CD4-positive, alpha-beta T cell treated with Interleukin-4 for 4 hours (primary cell): ENCODE measurements around the gene ABHD12.
"Not testable (repeated sequence)": the region's sequence is repeated elsewhere in the genome, so short reads cannot be mapped to it uniquely, and the experiment has no call there.

Experiments used
- DNase-seq: peaks from one replicate; pipeline ENCODE4 v3.0.0-alpha.2; 2020

ABHD12 gene

DNA sequence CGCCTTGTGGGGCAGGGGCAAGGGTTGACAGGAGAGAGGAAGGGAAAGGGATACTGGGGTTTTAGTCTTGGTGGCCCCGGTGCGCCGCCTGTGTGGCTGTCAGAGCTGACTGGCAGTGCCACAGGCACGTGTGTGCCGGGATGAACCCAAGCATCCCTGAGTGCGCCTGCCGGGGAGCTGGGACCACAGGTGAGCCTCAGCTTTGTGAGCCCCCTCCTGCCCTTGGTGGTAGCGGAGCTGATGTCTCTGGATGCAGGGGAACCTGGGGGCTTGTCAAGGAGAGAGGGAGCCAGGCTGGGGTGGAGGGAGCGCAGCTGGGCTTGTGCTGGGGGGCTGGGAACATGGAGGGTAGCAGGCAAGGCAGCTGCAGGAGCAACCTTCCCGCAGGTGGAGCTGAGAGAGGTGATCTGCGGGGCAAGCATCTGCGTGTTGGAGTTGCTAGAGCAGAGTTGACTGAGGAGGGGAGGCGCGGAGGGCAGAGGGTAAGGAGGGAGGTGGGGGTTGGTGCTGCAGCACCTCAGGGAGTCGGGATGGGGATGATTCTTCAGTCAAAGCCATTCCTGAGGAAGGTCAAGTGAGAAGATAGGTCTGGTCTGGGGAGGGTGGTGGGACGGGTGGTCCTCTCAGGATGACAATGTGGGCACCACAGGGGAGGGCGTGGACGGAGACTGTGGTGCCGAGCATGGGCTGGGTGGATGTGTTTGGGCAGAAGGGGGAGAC, 114.7 kb downstream of the ABHD12 start:
- no peak for DNase-seq

- DNase-seq = no peak
Observed at GRCh38 chr20:25274891-25275812, 115.5 kb downstream of the ABHD12 start.

DNA sequence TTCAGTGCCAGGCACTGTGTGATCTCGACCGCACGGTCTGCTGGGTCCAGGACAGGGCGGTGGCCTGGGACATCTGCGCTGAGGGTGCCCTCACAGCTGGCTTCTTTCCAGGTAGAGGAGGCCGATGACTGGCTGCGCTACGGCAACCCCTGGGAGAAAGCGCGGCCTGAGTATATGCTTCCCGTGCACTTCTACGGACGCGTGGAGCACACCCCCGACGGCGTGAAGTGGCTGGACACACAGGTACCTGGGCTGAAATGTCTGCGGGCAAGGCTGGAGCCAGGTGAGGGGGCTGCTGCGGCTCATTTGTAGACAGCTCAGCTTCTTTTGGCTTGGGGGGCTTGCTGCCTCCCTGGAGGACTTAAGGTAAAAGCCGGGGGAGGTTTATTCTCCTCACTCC, 116.2 kb downstream of the ABHD12 start:
- no peak for DNase-seq

DNA sequence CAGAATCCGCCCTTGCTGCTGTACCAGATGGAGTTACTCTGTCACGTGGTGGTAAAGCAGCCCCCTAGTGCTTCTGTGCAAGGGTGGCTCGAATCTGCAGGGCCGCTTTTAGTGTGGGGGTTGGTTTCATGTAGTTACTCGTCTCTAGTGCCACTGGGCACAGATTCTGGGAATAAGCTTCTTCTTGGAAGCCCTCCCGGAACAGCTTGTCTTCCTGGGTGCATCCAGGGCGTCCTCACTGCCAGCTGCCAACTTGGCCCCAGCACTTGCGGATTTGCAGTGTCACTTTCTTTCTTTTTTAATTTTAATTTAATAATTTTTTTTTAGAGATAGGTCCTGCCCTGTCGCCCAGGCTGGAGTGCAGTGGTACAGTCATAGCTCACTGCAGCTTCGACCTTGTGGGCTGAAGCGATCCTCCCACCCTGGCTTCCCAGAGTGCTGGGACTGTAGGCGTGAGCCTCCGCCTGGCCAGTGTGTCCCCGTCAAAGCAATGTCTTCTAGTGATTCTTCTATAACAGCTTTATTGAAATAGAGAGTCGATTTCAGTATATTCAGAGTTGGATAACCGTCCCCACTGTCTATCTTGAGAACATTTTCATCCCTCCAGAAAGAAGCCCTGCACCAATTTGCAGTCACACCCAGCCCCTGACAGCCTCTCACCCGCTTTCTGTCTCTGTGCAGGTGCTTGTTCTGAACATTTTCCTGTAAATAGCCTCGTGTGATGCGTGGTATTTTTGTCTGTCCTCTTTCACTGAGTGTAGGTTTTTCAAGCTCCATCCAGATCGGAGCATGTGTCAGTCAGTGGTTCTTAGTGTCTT, 116.9 kb downstream of the ABHD12 start:
- DNase-seq = no peak

GRCh38 chr20:25273046-25273445, 117.6 kb downstream of the ABHD12 start:
- DNase-seq = no peak

GRCh38 chr20:25272223-25273000, 118.2 kb downstream of the ABHD12 start:
- DNase-seq = no peak

DNA sequence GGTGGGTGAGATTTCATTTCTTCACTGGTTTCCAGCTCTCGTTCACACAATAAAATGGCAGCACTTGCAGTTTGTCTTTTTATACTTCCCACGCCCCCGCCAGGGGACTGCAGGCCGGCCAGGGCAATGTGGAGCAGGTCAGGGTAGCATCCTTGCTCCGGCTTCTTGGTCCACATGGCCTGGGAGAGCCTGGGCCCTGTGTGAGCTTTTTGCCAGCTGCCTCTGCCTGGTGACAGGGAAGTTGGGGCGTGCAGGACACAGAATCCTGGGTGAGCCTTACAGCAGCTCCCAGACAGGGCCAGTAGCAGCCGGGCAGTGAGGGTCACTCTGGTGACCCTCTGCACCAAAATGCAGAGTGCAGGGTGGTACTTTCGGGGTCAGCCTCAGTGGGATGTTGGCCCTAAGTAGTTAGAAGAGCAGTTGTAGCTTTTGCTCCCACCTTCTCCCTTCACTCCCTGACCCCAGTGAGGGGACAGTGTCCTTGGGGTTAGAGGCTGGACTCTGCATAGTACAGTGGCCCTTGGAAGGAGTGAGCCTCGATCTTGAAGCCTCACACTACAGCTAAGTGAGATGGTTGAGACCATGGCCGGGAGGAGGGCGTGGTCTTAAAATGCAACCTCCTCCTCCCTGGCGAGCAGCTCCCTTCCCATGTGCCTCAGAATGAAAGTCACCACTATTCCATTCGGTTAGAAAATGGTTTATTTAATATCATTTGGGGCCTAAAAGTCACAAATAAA, 119.0 kb downstream of the ABHD12 start:
- no peak for DNase-seq

DNA sequence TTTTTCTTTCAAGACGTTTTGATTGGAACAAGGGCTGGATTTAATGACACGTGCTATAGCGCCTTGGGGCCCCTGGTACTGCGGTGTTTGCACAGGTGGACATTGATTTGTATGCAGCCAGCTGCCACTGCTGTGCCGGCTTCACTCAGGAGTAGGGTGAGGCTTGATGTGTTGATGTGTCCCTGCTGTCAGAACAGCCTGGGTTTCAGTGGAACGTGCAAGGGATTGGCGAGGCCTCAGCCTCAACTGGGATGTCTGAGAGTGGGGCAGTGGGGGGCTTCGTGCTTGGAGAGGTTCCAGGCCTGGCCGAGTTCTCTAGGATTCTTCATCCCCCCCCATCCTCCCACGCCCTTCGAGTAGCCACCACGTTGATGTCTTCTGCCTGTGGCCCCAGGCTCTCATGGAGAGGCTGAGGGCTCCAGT, 119.8 kb downstream of the ABHD12 start:
- no peak for DNase-seq

DNA sequence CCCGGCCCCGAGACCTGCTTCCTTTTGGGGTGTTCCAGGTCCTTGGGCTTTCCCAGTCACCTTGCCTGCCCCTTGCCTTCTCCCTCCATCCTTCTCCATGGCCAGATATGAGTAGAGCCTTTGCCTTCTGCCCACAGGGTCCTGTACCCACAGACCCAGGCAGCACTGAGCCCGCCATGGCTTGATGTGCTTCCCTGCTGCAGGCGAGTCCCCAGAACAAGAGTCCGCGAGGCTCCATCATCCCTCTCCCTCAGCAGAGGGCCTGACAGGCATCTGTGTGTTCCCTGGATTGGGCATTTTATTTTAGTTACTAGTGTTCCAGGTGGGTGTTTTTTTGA, 120.8 kb downstream of the ABHD12 start:
- DNase-seq = no peak

- DNase-seq = no peak
Observed at GRCh38 chr20:25269057-25269832, 121.4 kb downstream of the ABHD12 start.

DNA sequence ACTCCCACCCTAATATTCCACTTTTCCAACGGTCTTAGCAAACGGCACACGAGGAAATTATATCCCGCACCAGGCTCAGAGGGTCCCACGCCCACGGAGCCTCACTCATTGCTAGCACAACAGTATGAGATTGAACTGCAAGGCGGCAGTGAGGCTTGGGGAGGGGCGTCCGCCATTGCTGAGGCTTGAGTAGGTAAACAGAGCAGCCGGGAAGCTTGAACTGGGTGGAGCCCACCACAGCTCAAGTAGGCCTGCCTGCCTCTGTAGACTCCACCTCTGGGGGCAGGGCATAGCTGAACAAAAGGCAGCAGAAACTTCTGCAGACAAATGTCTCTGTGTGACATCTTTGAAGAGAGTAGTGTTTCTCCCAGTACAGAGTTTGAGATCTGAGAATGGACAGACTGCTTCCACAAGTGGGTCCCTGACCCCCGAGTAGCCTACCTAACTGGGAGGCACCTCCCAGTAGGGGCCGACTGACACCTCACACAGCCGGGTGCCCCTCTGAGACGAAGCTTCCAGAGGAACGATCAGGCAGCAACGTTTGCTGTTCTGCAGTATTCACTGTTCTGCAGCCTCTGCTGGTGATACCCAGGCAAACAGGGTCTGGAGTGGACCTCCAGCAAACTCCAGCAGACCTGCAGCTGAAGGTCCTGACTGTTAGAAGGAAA, 129.7 kb downstream of the ABHD12 start:
- not testable (repeated sequence) for DNase-seq

DNA sequence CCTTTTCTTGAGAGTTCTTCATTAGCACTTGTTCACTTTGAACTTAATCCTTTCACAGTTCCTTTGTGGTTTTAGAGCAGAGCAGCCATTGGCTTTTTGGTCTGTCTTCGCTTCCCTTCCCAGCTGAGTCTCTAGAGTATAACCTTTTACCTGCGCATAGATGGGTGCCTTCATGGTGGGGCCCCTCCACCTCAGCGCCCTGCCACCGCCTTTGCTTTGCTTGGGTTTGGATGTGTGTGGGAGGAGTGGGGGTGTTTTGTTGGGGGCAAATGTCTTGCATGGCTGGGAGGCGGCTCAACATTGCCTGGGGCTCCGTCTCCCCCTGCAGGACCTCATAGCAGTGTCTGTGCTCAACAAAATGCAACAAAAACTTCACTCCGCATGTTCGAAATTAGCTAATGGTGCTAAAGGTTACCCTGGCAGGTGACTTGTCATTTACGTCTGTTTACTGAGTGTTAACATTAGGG, 130.8 kb downstream of the ABHD12 start:
- DNase-seq = no peak

DNA sequence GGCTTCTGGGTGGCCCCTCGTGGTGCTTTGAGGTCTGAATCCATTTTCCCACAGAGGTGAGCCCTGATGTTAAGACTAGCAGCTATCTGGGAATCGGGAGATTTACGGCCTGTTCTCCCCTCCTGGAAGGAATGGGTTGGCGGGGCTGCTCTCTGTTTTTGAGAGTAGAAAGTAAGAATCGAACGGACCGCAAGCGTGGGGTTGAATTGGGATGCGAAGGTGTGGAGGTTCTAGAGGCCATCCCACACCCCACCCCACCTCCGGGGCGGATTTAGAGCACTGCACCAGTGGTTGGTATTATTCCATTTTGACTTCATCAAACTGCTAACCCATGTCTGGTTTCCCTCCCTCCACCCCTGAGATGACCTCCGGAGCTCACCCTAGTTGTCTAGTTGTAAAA, 131.3 kb downstream of the ABHD12 start:
- DNase-seq = no peak

GRCh38 chr20:25258828-25259227, 131.8 kb downstream of the ABHD12 start:
- DNase-seq = no peak

- DNase-seq = no peak
Observed at GRCh38 chr20:25258476-25258805, 132.2 kb downstream of the ABHD12 start.

GRCh38 chr20:25257756-25258475, 132.7 kb downstream of the ABHD12 start:
- DNase-seq = no peak

GRCh38 chr20:25257130-25257529, 133.5 kb downstream of the ABHD12 start:
- DNase-seq = no peak

DNA sequence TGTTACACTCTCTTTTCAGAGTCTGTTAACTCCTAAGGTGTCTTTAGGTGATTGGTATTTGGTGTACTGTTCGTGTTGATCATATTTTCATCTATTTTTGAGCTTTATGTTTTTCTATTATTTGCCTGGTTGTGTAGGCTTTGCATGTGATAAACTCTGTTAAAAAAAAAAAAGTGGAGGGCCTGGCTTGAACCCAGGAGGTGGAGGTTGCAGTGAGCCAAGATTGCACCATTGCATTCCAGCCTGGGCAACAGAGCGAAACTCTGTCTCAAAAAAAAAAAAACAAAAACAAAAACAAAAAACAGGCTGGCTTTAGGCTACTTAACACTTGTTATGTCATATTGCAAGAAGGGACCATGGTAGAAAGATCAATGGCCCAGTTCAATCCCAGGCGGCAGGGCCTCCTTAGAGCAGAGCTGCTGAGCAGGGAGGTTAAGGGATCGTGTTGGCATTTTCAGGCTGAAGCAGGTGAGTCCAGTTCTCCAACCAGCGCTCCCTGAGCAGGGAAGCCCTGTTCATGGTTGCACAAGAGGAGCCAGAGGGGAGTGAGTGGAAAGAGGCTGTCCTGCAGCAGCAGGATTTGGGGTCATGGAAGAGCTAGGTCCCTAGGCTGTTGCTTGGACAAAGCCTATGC, 134.3 kb downstream of the ABHD12 start:
- no peak for DNase-seq

- no peak for DNase-seq
Observed at GRCh38 chr20:25254986-25255680, 135.5 kb downstream of the ABHD12 start.
